MM.1S (cell line): ENCODE data around the gene MTX1.
A peak's percentile ranks its signal among the peaks of the same experiment; 100 is the strongest.
"Not testable (repeated sequence)": the region's sequence is repeated elsewhere in the genome, so short reads cannot be mapped to it uniquely, and the experiment has no call there.

Experiments used
- DNase-seq: peaks from one replicate; pipeline ENCODE4 v3.0.0-alpha.2; 2015
- H2AFZ ChIP-seq: fragments of 300-600 bp; sonication (generic); 2 replicates; pipeline ENCODE4 v1.6.0; 2016; ENCODE audit warnings: antibody characterized with exemption, low read length
- H3F3A ChIP-seq: fragments of 300-600 bp; sonication (generic); 2 replicates; pipeline ENCODE4 v1.6.1; 2016; ENCODE audit warnings: mild to moderate bottlenecking, antibody characterized with exemption, low read length, moderate library complexity, mixed read lengths; ENCODE audit not compliant: insufficient read depth
- H3K27ac ChIP-seq: fragments of 300-600 bp; sonication (generic); 2 replicates; pipeline ENCODE4 v1.5.1; 2016; ENCODE audit warnings: mild to moderate bottlenecking, low read length
- H3K27me3 ChIP-seq: fragments of 300-600 bp; sonication (generic); replicated peaks from 2 replicates; pipeline ENCODE4 v1.6.0; 2016; ENCODE audit warnings: low read length; ENCODE audit not compliant: insufficient read depth
- H3K36me3 ChIP-seq: fragments of 300-600 bp; sonication (generic); replicated peaks from 2 replicates; pipeline ENCODE4 v1.6.1; 2016; ENCODE audit warnings: mild to moderate bottlenecking, low read length, mixed read lengths; ENCODE audit not compliant: insufficient read depth
- H3K4me1 ChIP-seq: fragments of 300-600 bp; sonication (generic); 2 replicates; pipeline ENCODE4 v1.6.1; 2016; ENCODE audit warnings: low read length, mixed read lengths
- H3K4me2 ChIP-seq: fragments of 300-600 bp; sonication (generic); 2 replicates; pipeline ENCODE4 v1.6.0; 2016; ENCODE audit warnings: low read depth, low read length
- H3K4me3 ChIP-seq: fragments of 300-600 bp; sonication (generic); 2 replicates; pipeline ENCODE4 v1.5.1; 2016; ENCODE audit warnings: low read length, mixed read lengths
- H3K79me2 ChIP-seq: fragments of 300-600 bp; sonication (generic); 2 replicates; pipeline ENCODE4 v1.6.1; 2016; ENCODE audit warnings: mixed run types, low read length, mixed read lengths
- H3K9ac ChIP-seq: fragments of 300-600 bp; sonication (generic); 2 replicates; pipeline ENCODE4 v1.6.1; 2016; ENCODE audit warnings: low read length, mixed read lengths
- H3K9me2 ChIP-seq: fragments of 300-600 bp; sonication (generic); replicated peaks from 2 replicates; pipeline ENCODE4 v1.6.1; 2016; ENCODE audit warnings: mild to moderate bottlenecking, low read length, mixed read lengths; ENCODE audit not compliant: insufficient read depth
- H3K9me3 ChIP-seq: fragments of 300-600 bp; sonication (generic); replicated peaks from 2 replicates; pipeline ENCODE4 v1.6.1; 2016; ENCODE audit warnings: mild to moderate bottlenecking, low read length, mixed read lengths; ENCODE audit not compliant: insufficient read depth
- H4K20me1 ChIP-seq: fragments of 300-600 bp; sonication (generic); 2 replicates; pipeline ENCODE4 v1.6.1; 2016; ENCODE audit warnings: mild to moderate bottlenecking, low read length, moderate library complexity, mixed read lengths; ENCODE audit not compliant: insufficient read depth
- CTCF ChIP-seq: fragments of 300-600 bp; sonication (generic); IDR thresholded peaks from 2 replicates; pipeline ENCODE4 v1.5.1; 2016; ENCODE audit warnings: antibody characterized with exemption, low read length, mixed read lengths
- EZH2 ChIP-seq: fragments of 300-600 bp; sonication (generic); optimal IDR thresholded peaks from 2 replicates; pipeline ENCODE3; 2017; ENCODE audit warnings: low read depth, mild to moderate bottlenecking, antibody characterized with exemption, low read length, mixed read lengths
- EZH2phosphoT487 ChIP-seq: fragments of 300-600 bp; sonication (generic); IDR thresholded peaks from 2 replicates; pipeline ENCODE4 v1.6.1; 2018; ENCODE audit warnings: antibody characterized with exemption, low read length

The MTX1 gene

GRCh38 chr1:155227261-155228095 is 19.0 kb downstream of the MTX1 start:
- peak overlapping the region; percentile 63 for H3K27ac ChIP-seq
- no peaks in the 10 kb centered on the region for H3K9me3 ChIP-seq
- TF ChIP-seq CTCF (no peak), EZH2phosphoT487 (no peak), EZH2 (no peak)
- no peaks in the 10 kb centered on the region for H3K36me3 ChIP-seq
- H3K9me2 ChIP-seq: no peaks in the 10 kb centered on the region
- peaks cover 10% of the 10 kb centered on the region for H3K4me1 ChIP-seq
- H3K4me2 ChIP-seq: peak overlapping the region; percentile 92
- H2AFZ ChIP-seq: peak overlapping the region; percentile 97
- DNase-seq: peak; percentile 100
- peak overlapping the region; percentile 79 for H3K9ac ChIP-seq
- no peaks in the 10 kb centered on the region; the same call in 1 of the 2 replicates for H3K27me3 ChIP-seq
- peaks cover 11% of the 10 kb centered on the region; the same call in 1 of the 2 replicates for H3K79me2 ChIP-seq
- no peaks in the 10 kb centered on the region for H4K20me1 ChIP-seq
- peak overlapping the region; percentile 71 for H3K4me3 ChIP-seq
- peaks cover 27% of the 10 kb centered on the region for H3F3A ChIP-seq

- DNase-seq: no peak
- Histone ChIP-seq H3K27ac (peak overlapping the region; percentile 17; the same call in 1 of the 2 replicates), H3K36me3 (no peaks in the 10 kb centered on the region), H3K9ac (peak overlapping the region; percentile 55), H3K4me1 (peaks cover 9% of the 10 kb centered on the region), H3K4me2 (peak overlapping the region; percentile 87), H3K4me3 (peak overlapping the region; percentile 54), H3K9me2 (no peaks in the 10 kb centered on the region), H3K27me3 (no peaks in the 10 kb centered on the region; the same call in 1 of the 2 replicates), H2AFZ (peak overlapping the region; percentile 97), H3K79me2 (peaks cover 11% of the 10 kb centered on the region; the same call in 1 of the 2 replicates), H4K20me1 (no peaks in the 10 kb centered on the region), H3F3A (peaks cover 25% of the 10 kb centered on the region), H3K9me3 (no peaks in the 10 kb centered on the region)
- no peak for TF ChIP-seq EZH2phosphoT487
- TF ChIP-seq EZH2: no peak
- no peak for TF ChIP-seq CTCF
Observed at GRCh38 chr1:155228096-155228427, 19.6 kb downstream of the MTX1 start.

DNA sequence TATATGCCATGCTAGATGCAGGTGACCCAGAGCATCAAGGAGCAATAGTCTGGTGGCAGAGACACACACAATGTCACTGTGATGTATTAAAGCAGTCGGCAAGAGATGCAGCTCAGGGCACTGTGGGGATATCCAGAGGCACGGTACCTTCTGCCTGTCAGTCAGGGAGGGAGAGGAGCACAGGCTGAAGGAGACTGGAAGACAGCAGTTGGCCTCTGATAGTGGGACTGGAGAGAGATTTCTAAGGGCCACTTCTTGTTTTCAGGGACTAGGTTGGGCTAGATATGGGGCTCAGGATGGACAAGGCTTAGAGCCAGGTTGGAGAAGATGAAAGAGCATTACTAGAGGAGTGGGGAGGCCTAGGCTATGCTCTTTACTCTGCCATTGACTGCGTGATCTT is 22.8 kb downstream of the MTX1 start:
- H3K4me2 ChIP-seq, H3K79me2 ChIP-seq, H3K4me3 ChIP-seq, H2AFZ ChIP-seq, H3K4me1 ChIP-seq, H3F3A ChIP-seq, H3K9ac ChIP-seq, H3K36me3 ChIP-seq, H3K27me3 ChIP-seq, H3K9me3 ChIP-seq, H3K9me2 ChIP-seq, DNase-seq, H4K20me1 ChIP-seq, H3K27ac ChIP-seq: not testable (repeated sequence)

GRCh38 chr1:155232001-155232978 is 23.8 kb downstream of the MTX1 start:
- H3K9ac ChIP-seq: not testable (repeated sequence)

GRCh38 chr1:155233502-155233901 is 25.0 kb downstream of the MTX1 start:
- not testable (repeated sequence) for H3K4me1 ChIP-seq, H3K9me2 ChIP-seq, H3K9ac ChIP-seq, H3F3A ChIP-seq, H3K36me3 ChIP-seq, H3K4me2 ChIP-seq, H3K27ac ChIP-seq, H3K4me3 ChIP-seq, DNase-seq, H4K20me1 ChIP-seq, H2AFZ ChIP-seq, H3K9me3 ChIP-seq, H3K79me2 ChIP-seq, H3K27me3 ChIP-seq

More at GRCh38 chr1:155232001-155232978, 23.8 kb downstream of the MTX1 start:
- H3K27ac ChIP-seq, H3K4me1 ChIP-seq, H3K36me3 ChIP-seq, H2AFZ ChIP-seq, H3K4me2 ChIP-seq, H3K79me2 ChIP-seq, H3F3A ChIP-seq, H3K9me2 ChIP-seq, H3K27me3 ChIP-seq, H3K9me3 ChIP-seq, H4K20me1 ChIP-seq, DNase-seq, H3K4me3 ChIP-seq: not testable (repeated sequence)

GRCh38 chr1:155235375-155235774 is 26.9 kb downstream of the MTX1 start:
- not testable (repeated sequence) for H3K4me2 ChIP-seq, H3K9me2 ChIP-seq, H3K27me3 ChIP-seq, H3K9ac ChIP-seq, H3K36me3 ChIP-seq, H4K20me1 ChIP-seq, H3K4me1 ChIP-seq, H2AFZ ChIP-seq, H3F3A ChIP-seq, DNase-seq, H3K4me3 ChIP-seq, H3K27ac ChIP-seq, H3K9me3 ChIP-seq, H3K79me2 ChIP-seq
